Renal cortical epithelial cell (primary cell): ENCODE measurements around the gene SNAP23. TPM values are rescaled to one million over a fixed set of nuclear protein-coding genes. Genes with fewer than 3 reads are reported as not detected.

ENCODE experiments used
- DNase-seq: peaks from one replicate; pipeline ENCODE4 v3.0.0-alpha.2; 2011; ENCODE audit warnings: low read depth
- total RNA-seq: library from RNA; depleted of rRNA; stranded (reverse); fragments of >200 nt; gene quantifications from 2 replicates; pipeline ENCODE4 v1.2.3, GENCODE V29; 2014

SNAP23 gene
- 112 and 168 TPM in 2 replicates for total RNA-seq

- DNase-seq = peak; percentile 95
These were observed at the start of gene SNAP23 for GRCh38 chr15:42495361-42496212. Gene SNAP23, plus strand, starts transcription at chr15:42495634. Its CDS starts 16,213 bp downstream, at chr15:42511847.

- DNase-seq = no peak
These were observed 47.8 kb upstream of the SNAP23 start for GRCh38 chr15:42447599-42447998.

GRCh38 chr15:42448281-42448680, 47.2 kb upstream of the SNAP23 start:
- no peak for DNase-seq

- DNase-seq = no peak
These were observed 45.5 kb upstream of the SNAP23 start for GRCh38 chr15:42449770-42450424.

- no peak for DNase-seq
These were observed 45.0 kb upstream of the SNAP23 start for GRCh38 chr15:42450425-42450790.

GRCh38 chr15:42453826-42454225, 41.6 kb upstream of the SNAP23 start:
- no peak for DNase-seq

GRCh38 chr15:42456531-42456930, 38.9 kb upstream of the SNAP23 start:
- DNase-seq = no peak

GRCh38 chr15:42456971-42457370, 38.5 kb upstream of the SNAP23 start:
- no peak for DNase-seq

- peak; percentile 89 for DNase-seq
These were observed 37.7 kb upstream of the SNAP23 start for GRCh38 chr15:42457445-42458442.

- DNase-seq = peak; percentile 42
These were observed 34.2 kb upstream of the SNAP23 start for GRCh38 chr15:42461261-42461660.

- DNase-seq = no peak
These were observed 29.7 kb upstream of the SNAP23 start for GRCh38 chr15:42465520-42466259.

- no peak for DNase-seq
These were observed 24.4 kb upstream of the SNAP23 start for GRCh38 chr15:42471002-42471401.

- no peak for DNase-seq
These were observed 20.6 kb upstream of the SNAP23 start for GRCh38 chr15:42474827-42475226.

- no peak for DNase-seq
These were observed 12.7 kb upstream of the SNAP23 start for GRCh38 chr15:42482701-42483100.

- no peak for DNase-seq
These were observed 11.8 kb upstream of the SNAP23 start for GRCh38 chr15:42483677-42484076.

GRCh38 chr15:42490291-42490670, 5.2 kb upstream of the SNAP23 start:
- peak; percentile 9 for DNase-seq

- peak; percentile 86 for DNase-seq
These were observed 4.5 kb upstream of the SNAP23 start, which contains the start of gene ZNF106 for GRCh38 chr15:42490671-42491538. Gene ZNF106, minus strand, starts transcription at chr15:42491141. Its CDS starts 18,852 bp downstream, at chr15:42472289.

- peak; percentile 77 for DNase-seq
These were observed 3.8 kb upstream of the SNAP23 start for GRCh38 chr15:42491539-42492225.

GRCh38 chr15:42493679-42494078, 1.8 kb upstream of the SNAP23 start:
- DNase-seq = no peak

- DNase-seq = peak; percentile 73
These were observed 455 bp upstream of the SNAP23 start for GRCh38 chr15:42494998-42495360.
